DMS 273 (cell line): ENCODE measurements around the gene STOML1.
A peak's percentile ranks its signal among the peaks of the same experiment; 100 is the strongest.

Source experiments
- DNase-seq: peaks from one replicate; lab custom pipeline; 2025; ENCODE audit not compliant: unreplicated experiment; lab: John Stamatoyannopoulos, UW

The STOML1 gene, protein sequence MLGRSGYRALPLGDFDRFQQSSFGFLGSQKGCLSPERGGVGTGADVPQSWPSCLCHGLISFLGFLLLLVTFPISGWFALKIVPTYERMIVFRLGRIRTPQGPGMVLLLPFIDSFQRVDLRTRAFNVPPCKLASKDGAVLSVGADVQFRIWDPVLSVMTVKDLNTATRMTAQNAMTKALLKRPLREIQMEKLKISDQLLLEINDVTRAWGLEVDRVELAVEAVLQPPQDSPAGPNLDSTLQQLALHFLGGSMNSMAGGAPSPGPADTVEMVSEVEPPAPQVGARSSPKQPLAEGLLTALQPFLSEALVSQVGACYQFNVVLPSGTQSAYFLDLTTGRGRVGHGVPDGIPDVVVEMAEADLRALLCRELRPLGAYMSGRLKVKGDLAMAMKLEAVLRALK

GRCh38 chr15:73991726-73992593 is at the start of gene STOML1:
STOML1 (minus strand) TSS chr15:73992295; CDS start chr15:73992223, 72 bp downstream.
- DNase-seq = peak; percentile 97

GRCh38 chr15:74041311-74041756 is 49.2 kb upstream of the STOML1 start:
- DNase-seq = no peak

DNA sequence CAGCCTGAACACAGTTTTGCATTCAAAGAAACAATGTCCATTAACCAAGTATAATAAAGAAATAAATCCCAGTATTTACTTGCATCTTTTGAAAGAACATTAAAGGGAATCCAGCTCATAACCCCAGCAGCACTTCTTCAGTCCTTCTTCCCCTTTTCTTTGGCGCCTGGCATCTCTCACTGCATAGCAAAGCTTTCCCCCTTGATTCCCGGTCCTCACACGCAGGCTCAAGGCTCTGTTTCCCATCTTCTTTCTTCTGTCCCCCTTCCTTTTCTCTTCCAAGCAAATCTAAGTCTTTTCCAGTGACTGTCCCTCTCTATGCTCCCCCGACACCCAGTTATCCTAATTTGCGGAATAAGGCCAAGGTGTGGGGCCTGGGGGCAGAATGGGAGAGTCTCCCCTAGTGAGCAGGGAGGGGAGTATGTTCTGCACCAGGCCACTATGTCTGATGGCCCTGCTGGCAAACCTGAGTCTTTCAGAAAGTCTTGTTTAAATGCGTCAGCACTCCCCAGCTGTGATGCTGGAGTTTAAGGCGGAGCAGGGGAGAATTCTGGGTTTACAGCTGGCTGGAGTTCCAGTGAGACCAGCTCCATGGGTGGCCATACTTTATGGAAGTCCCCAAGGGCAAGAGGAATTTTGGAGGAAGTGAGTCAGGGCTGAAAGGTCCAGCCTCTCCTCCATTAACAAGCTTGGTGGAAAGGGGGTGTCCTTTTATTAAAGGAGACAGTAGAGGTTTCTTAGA is 48.2 kb upstream of the STOML1 start:
- DNase-seq = no peak

GRCh38 chr15:74039656-74040010 is 47.5 kb upstream of the STOML1 start:
- no peak for DNase-seq

DNA sequence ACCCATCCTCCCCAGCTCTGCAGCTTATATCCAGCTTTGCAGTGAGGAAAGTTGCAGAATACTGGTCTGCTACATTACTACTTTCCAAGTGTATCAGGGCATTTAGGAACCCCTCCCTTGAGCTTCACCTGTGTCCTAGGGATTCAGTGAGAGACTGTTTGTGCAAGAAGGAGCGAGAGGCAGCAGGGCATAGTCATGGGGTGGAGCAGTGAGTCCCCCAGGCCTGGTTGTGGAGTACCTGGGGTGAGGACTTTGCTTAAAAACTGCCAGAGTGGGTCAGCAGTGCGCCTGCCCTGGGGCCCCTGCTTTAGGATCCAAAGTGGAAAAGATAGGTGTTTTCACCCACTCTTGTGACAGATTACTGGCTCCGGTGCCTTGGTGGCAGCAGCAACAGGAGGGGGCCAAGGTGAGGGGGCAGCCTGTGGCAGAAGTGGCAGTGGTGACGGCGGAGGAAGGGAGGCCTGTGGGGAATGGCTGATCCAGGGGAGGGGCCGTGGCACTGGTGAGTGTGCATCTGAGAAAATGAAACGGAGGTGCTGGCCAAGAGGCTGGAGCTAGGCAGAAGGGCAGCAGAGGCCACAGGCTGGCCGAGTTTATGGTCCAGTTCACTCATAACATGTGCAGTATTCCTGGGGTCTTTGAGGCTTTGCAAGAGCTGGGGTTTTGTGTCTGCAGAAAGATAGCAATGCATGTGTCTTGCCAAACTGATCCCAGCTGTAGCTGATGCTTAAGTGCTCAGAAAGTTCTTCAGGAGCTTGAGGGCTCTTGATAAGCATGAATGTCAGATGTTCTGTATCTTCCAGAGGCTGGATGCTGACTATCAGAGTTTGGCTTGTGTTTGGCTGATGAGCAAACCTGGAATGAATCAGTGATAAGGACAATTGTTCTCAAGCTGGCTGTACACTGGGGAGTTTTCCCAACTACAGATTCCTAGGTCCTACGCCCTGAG is 46.9 kb upstream of the STOML1 start:
- DNase-seq = no peak

DNA sequence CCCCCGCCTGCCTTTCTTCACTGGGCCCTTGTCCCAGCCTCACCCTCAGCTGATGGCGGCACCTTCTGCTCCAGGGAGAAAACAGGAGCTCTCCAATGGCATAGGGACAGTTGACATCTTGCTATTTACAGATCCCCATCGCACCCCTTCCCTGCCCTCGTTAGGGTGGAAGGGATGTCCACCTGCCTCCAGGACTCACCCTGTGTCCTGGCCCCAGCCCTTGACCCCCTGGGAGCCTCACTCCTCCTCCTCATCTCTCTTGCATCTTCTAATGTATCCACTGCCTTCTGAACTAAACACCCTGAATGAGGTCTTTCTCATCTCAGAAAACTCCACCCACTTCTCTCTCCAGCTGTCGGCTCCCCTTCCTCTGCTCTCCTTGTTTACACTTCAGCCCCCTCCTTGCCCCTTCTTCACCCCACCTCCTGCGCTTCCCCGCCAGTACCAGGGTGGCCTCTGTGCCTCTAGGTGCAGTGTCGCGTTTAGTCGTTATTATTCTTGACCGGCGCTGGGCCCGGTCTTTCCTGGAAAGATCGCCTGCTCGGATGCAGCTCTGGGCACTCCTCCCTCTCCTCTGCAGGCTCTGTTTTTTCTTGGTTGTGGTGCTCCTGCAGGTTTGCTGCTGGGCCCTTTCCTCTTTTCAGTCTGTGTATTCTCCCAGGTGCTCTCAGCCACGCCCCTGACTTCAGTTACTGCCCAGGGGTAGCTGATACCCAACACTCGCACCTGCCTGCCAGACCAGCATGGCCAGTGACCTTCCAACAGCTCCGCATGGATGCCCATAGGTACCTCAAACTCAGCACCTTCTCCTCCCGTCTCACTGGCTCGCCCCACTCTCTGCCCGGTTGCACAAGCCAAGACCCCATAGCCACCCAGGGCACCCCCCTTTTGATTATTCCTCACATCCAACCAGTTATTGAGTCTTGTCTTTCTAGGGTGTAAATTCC is 45.3 kb upstream of the STOML1 start:
- no peak for DNase-seq

GRCh38 chr15:74036271-74037170 is 44.4 kb upstream of the STOML1 start:
- peak; percentile 70 for DNase-seq

- no peak for DNase-seq
These were observed 43.3 kb upstream of the STOML1 start for GRCh38 chr15:74035121-74036017.

GRCh38 chr15:74034206-74034755 is 42.2 kb upstream of the STOML1 start:
- DNase-seq = no peak

- no peak for DNase-seq
These were observed 40.8 kb upstream of the STOML1 start for GRCh38 chr15:74032606-74033561.

GRCh38 chr15:74032046-74032445 is 40.0 kb upstream of the STOML1 start:
- no peak for DNase-seq

DNA sequence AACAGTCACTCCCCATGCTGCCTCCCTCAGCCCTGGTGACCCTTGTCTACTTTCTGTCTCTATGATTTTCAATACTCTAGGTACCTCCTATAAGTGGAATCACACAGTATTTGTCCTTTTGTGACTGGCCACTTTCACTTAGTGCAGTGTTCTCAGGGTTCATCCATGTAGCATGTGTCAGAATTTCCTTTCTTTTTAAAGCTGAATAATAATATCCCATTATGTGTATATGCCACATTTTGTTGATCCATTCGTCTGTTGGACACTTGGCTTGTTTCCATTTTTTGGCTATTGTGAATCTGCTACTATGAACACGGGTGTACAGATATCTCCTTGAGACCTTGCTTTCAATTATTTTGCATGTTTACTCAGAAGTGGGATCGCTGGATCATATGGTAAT is 36.6 kb upstream of the STOML1 start:
- DNase-seq = no peak

- no peak for DNase-seq
These were observed 35.6 kb upstream of the STOML1 start for GRCh38 chr15:74027688-74028087.

GRCh38 chr15:74025436-74025835 is 33.3 kb upstream of the STOML1 start:
- DNase-seq = peak; percentile 40

- no peak for DNase-seq
These were observed 32.6 kb upstream of the STOML1 start for GRCh38 chr15:74024687-74025086.
